HepG2 (cell line): ENCODE data around the gene ATG5. TPM values are rescaled to one million over a fixed set of nuclear protein-coding genes. Genes with fewer than 3 reads are reported as not detected.

ENCODE experiments used
- ATAC-seq: fragments of 200-7000 bp; cut with Tn5 transposase; 3 replicates; pipeline ENCODE4 v1.9.1; 2020; ENCODE audit warnings: mild to moderate bottlenecking, moderate library complexity
- BruUV-seq: library from RNA; stranded (reverse); fragments of 400-500 nt; replicated peaks from 2 replicates; lab custom pipeline; 2021; lab: Mats Ljungman, UMichigan
- CTCF ChIA-PET: fragments of 300-600 bp; formaldehyde crosslinking; extraction: SDS; loops from one replicate; lab custom pipeline; 2021; ENCODE audit warnings: low total read pairs, inconsistent platforms, low intra/inter-chr PET ratio; lab: Yijun Ruan, JAX
- POLR2A ChIA-PET: fragments of 350-600 bp; sonication (Branson Sonifier 250); formaldehyde crosslinking; loops from one replicate; lab custom pipeline; 2020; ENCODE audit warnings: antibody characterized with exemption, inconsistent platforms; lab: Yijun Ruan, JAX
- DNase-seq: peaks from one replicate; pipeline ENCODE4 v3.0.0-alpha.2; 2015; ENCODE audit warnings: low spot score
- FAIRE-seq: peaks from 3 replicates; lab custom pipeline; 2011; peaks lifted over from hg19 to GRCh38; lab: Jason Lieb, UNC
- H2AFZ ChIP-seq: one replicate; pipeline ENCODE4 v1.6.1; 2011; ENCODE audit warnings: low read length, inconsistent platforms
- H3K27ac ChIP-seq: fragments of 300-600 bp; 3 replicates; pipeline ENCODE4 v1.8.0; 2011; ENCODE audit warnings: mixed run types, mild to moderate bottlenecking, mixed read lengths, low read length, inconsistent platforms; ENCODE audit not compliant: insufficient read depth; ENCODE audit errors: extremely low read length
- H3K27me3 ChIP-seq, 2 experiments: fragments of 200-600 bp in 1 of 2; 2 replicates in 1 of 2; 3 replicates in 1 of 2; pipeline versions ENCODE4 v1.6.0 to v1.8.0; 2011; ENCODE audit warnings: low read length in 2 of 2, mild to moderate bottlenecking in 2 of 2, moderate library complexity in 2 of 2, inconsistent platforms in 1 of 2; ENCODE audit not compliant: insufficient read depth in 2 of 2, control insufficient read depth in 1 of 2
- H3K36me3 ChIP-seq, 2 experiments: fragments of 200-600 bp in 1 of 2; replicated peaks in 1 of 2; 2 replicates in 1 of 2; 3 replicates in 1 of 2; pipeline versions ENCODE4 v1.5.1 to v1.8.0; 2011; ENCODE audit warnings: low read length in 2 of 2, inconsistent platforms in 1 of 2; ENCODE audit not compliant: insufficient read depth in 2 of 2, control insufficient read depth in 1 of 2
- H3K4me1 ChIP-seq: 2 replicates; pipeline ENCODE4 v1.5.1; 2012; ENCODE audit warnings: low read length, inconsistent platforms; ENCODE audit not compliant: insufficient read depth
- H3K4me2 ChIP-seq: 2 replicates; pipeline ENCODE4 v1.6.0; 2011; ENCODE audit warnings: low read depth, low read length, inconsistent platforms
- H3K4me3 ChIP-seq, 3 experiments: fragments of 200-600 bp in 1 of 3; sonication (generic), shearing (Covaris generic) in 1 of 3; replicated peaks in 1 of 3; 2 replicates each; pipeline ENCODE4 v1.5.1; 2011 to 2016; ENCODE audit warnings: low read length in 3 of 3, inconsistent platforms in 2 of 3, low read depth in 2 of 3, mild to moderate bottlenecking in 2 of 3, control low read depth in 1 of 3, mixed read lengths in 1 of 3; ENCODE audit not compliant: insufficient read depth in 1 of 3
- H3K79me2 ChIP-seq: one replicate; pipeline ENCODE4 v1.6.1; 2011; ENCODE audit warnings: low read length, inconsistent platforms; ENCODE audit not compliant: insufficient read depth
- H3K9ac ChIP-seq: 2 replicates; pipeline ENCODE4 v1.6.0; 2011; ENCODE audit warnings: mild to moderate bottlenecking, low read depth, low read length, inconsistent platforms; ENCODE audit not compliant: insufficient read depth
- H3K9me3 ChIP-seq: 2 replicates; pipeline ENCODE4 v1.5.1; 2012; ENCODE audit warnings: mild to moderate bottlenecking, low read length
- H4K20me1 ChIP-seq: 2 replicates; pipeline ENCODE4 v1.6.0; 2011; ENCODE audit warnings: inconsistent platforms, mild to moderate bottlenecking, low read length, moderate library complexity; ENCODE audit not compliant: insufficient read depth
- AHR ChIP-seq: IDR thresholded peaks from 2 replicates; pipeline ENCODE4 v1.6.1; 2018; ENCODE audit warnings: missing genetic modification reagents, missing compliant biosample characterization
- ATF7 ChIP-seq, 2 experiments: fragments of 450-650 bp in 1 of 2; sonication (generic) in 1 of 2; formaldehyde crosslinking in 1 of 2; IDR thresholded peaks; 2 replicates each; pipeline versions ENCODE4 v1.4.0 to v1.6.1; 2016 to 2020; ENCODE audit warnings: antibody characterized with exemption in 1 of 2, mild to moderate bottlenecking in 1 of 2, missing genetic modification reagents in 1 of 2
- JUND ChIP-seq: sonication (generic); formaldehyde crosslinking; IDR thresholded peaks from 2 replicates; pipeline ENCODE4 v1.8.0; 2022; ENCODE audit warnings: mild to moderate bottlenecking, missing genetic modification reagents
- KDM4B ChIP-seq: sonication (generic); formaldehyde crosslinking; IDR thresholded peaks from 2 replicates; pipeline ENCODE4 v1.4.0; 2020; ENCODE audit warnings: missing genetic modification reagents
- MIER3 ChIP-seq: IDR thresholded peaks from 2 replicates; pipeline ENCODE4 v1.6.1; 2016; ENCODE audit warnings: missing compliant biosample characterization, borderline replicate concordance
- PLRG1 ChIP-seq: fragments of 450-650 bp; conservative IDR thresholded peaks from 2 replicates; pipeline ENCODE4 v1.6.1; 2016
- ZNF891 ChIP-seq: sonication (generic); formaldehyde crosslinking; IDR thresholded peaks from 2 replicates; pipeline ENCODE4 v1.5.0; 2020; ENCODE audit warnings: mild to moderate bottlenecking, missing genetic modification reagents
- ZSCAN22 ChIP-seq: sonication (generic); formaldehyde crosslinking; IDR thresholded peaks from 2 replicates; pipeline ENCODE4 v1.4.0; 2020; ENCODE audit warnings: mild to moderate bottlenecking, missing genetic modification reagents
- WGBS: methylation state at CpG from one replicate; pipeline ENCODE4 v1.1.6; 2017; ENCODE audit warnings: low lambda C conversion rate; 5-methylcytosine and 5-hydroxymethylcytosine counted together
- in situ Hi-C: cut with HindIII; loops from 2 replicates; pipeline ENCODE4 v1.10.0; 2017; ENCODE audit warnings: low pct_unique_long_range_greater_than_20kb; ENCODE audit not compliant: extremely low pct_ligation_motif_present
- intact Hi-C: fragments of 100-400 bp; cut with micrococcal nuclease; formaldehyde crosslinking; loops from one replicate; pipeline ENCODE4 v1.10.0; 2022; ENCODE audit not compliant: unreplicated experiment
- polyA plus RNA-seq, 8 experiments: library from polyadenylated mRNA; depleted of rRNA in 3 of 8; stranded (reverse) in 7 of 8; unstranded in 1 of 8; fragments of >200 nt; fragmentation: Illumina TruSeq in 4 of 8; extraction: Trizol in 4 of 8; gene quantifications; 2 replicates each; pipeline versions ENCODE4 v1.2.1 to v1.2.3, GENCODE V29; 2011 to 2016; ENCODE audit warnings: low read depth in 4 of 8, missing spikeins in 1 of 8, mixed read lengths in 1 of 8; ENCODE audit not compliant: insufficient read depth in 1 of 8
- total RNA-seq, 5 experiments: library from RNA; depleted of rRNA; stranded (reverse); fragments of >200 nt; fragmentation: Illumina TruSeq; extraction: Trizol; gene quantifications; 2 replicates each; pipeline ENCODE4 v1.2.3, GENCODE V29; 2016; ENCODE audit warnings: low read depth in 1 of 5
- TF ChIP-seq, protein P1 (sequence below): fragments of 450-650 bp; IDR thresholded peaks from 2 replicates; pipeline ENCODE4 v1.6.1; 2016

ATG5 gene
- total and polyA plus RNA-seq, 2 of the 13 experiments (the other 11 are each of a cell fraction or from before 2014, with no cell fraction given): 21.3 to 48.0 TPM

DNA sequence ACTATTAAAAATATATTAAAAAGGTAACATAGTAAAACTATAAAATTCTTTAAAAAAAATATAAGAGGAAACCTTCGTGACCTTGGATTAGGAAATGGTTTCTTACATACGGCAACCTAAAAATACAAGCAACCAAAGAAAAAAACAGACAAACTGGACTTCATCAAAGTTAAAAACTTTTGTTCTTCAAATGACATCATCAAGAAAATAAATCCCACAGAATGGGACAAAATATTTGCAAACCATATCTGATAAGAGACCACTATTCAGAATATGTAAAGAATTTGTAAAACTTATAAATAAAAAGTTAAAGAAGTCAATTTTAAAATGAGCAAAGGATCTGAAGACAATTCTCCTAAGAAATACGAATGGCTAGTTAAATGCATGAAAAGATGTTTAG lies 110.0 kb downstream of the ATG5 start:
- no peak overlapping the region for H3K4me2 ChIP-seq
- TF ChIP-seq ATF7 (IDR thresholded peaks at IDR 0.05) (peak; percentile 73), ATF7 (CRISPR knock-in tag; IDR thresholded peaks at IDR 0.05) (no peak), KDM4B (CRISPR knock-in tag) (no peak), MIER3 (CRISPR knock-in tag) (no peak)
- no peaks in the 10 kb centered on the region for H4K20me1 ChIP-seq
- H3K4me3 ChIP-seq: no peak overlapping the region
- H2AFZ ChIP-seq: no peak overlapping the region
- intact Hi-C loops: no loop called here
- DNase-seq (no peak), FAIRE-seq (no peak), ATAC-seq (no peak)
- H3K27ac ChIP-seq: no peak overlapping the region
- ChIA-PET POLR2A (no interaction called here), CTCF (no interaction called here)
- H3K79me2 ChIP-seq: no peaks in the 10 kb centered on the region
- H3K4me1 ChIP-seq: no peaks in the 10 kb centered on the region
- no peaks in the 10 kb centered on the region for H3K9me3 ChIP-seq
- 97% methylated on average over 3 of the region's 3 CpGs for WGBS
- BruUV-seq: no TSS peak
- in situ Hi-C loops: loop anchor here (25.0 kb wide), 1 partner anchor 478 kb away; no protein-coding TSS in a partner anchor
- H3K9ac ChIP-seq: no peak overlapping the region
- H3K36me3 ChIP-seq: no peaks in the 10 kb centered on the region
- no peaks in the 10 kb centered on the region for H3K27me3 ChIP-seq

DNA sequence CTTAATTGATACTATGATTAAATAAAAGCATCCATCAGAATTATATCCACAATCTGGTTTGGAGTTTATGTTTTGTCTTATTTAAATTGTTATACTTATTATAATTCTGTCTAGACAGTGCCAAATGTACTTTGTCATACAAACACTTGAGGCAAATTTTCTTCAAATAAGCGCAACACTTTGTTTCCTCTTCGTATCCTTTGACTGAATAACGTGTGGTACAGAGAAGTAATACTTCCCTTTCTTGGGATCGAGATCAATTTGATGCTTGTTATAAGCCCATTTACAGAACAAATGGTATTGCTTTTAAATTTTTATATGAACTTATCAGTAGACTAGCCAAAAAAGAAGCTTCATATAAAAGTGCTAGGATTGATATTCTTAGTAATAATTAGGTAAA lies 111.0 kb downstream of the ATG5 start:
- H3K9me3 ChIP-seq: no peaks in the 10 kb centered on the region
- H3K4me3 ChIP-seq: no peak overlapping the region
- H3K27me3 ChIP-seq: no peaks in the 10 kb centered on the region
- H2AFZ ChIP-seq: no peak overlapping the region
- H3K27ac ChIP-seq: no peak overlapping the region
- H4K20me1 ChIP-seq: no peaks in the 10 kb centered on the region
- no peak overlapping the region for H3K4me2 ChIP-seq
- ATAC-seq (no peak), FAIRE-seq (no peak), DNase-seq (no peak)
- no peaks in the 10 kb centered on the region for H3K79me2 ChIP-seq
- 98% methylated on average over 4 of the region's 4 CpGs for WGBS
- no peak for TF ChIP-seq JUND (CRISPR knock-in tag)
- TF ChIP-seq, protein P1, sequence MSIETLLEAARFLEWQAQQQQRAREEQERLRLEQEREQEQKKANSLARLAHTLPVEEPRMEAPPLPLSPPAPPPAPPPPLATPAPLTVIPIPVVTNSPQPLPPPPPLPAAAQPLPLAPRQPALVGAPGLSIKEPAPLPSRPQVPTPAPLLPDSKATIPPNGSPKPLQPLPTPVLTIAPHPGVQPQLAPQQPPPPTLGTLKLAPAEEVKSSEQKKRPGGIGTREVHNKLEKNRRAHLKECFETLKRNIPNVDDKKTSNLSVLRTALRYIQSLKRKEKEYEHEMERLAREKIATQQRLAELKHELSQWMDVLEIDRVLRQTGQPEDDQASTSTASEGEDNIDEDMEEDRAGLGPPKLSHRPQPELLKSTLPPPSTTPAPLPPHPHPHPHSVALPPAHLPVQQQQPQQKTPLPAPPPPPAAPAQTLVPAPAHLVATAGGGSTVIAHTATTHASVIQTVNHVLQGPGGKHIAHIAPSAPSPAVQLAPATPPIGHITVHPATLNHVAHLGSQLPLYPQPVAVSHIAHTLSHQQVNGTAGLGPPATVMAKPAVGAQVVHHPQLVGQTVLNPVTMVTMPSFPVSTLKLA: no peak
- no peak for TF ChIP-seq ZSCAN22
- no peak for TF ChIP-seq AHR (CRISPR knock-in tag)
- no peak for TF ChIP-seq ZNF891 (CRISPR knock-in tag)
- no peak for TF ChIP-seq PLRG1
- intact Hi-C loops: no loop called here
- in situ Hi-C loops: loop anchor here (25.0 kb wide), 1 partner anchor 477 kb away; no protein-coding TSS in a partner anchor
- POLR2A ChIA-PET: no interaction called here
- no peak overlapping the region for H3K9ac ChIP-seq
- no peaks in the 10 kb centered on the region for H3K36me3 ChIP-seq
- CTCF ChIA-PET: no interaction called here
- no TSS peak for BruUV-seq
- no peaks in the 10 kb centered on the region for H3K4me1 ChIP-seq
